CMK (cell line): ENCODE data around the gene SPTBN1.

ENCODE experiments used
- DNase-seq: peaks from one replicate; pipeline ENCODE4 v3.0.0-alpha.2; 2010; ENCODE audit warnings: low read depth

SPTBN1 gene

GRCh38 chr2:54455563-54456361, at the start of gene SPTBN1:
Gene SPTBN1 (plus strand): TSS chr2:54456327. CDS start chr2:54526419, 70,092 bp downstream.
- DNase-seq: peak; percentile 48

GRCh38 chr2:54407693-54408092, 48.4 kb upstream of the SPTBN1 start:
- DNase-seq: no peak

- DNase-seq: no peak
Measured at GRCh38 chr2:54408288-54408687, 47.8 kb upstream of the SPTBN1 start.

GRCh38 chr2:54409752-54410151, 46.4 kb upstream of the SPTBN1 start:
- no peak for DNase-seq

- no peak for DNase-seq
Measured at GRCh38 chr2:54411801-54412354, 44.2 kb upstream of the SPTBN1 start.

GRCh38 chr2:54416166-54416813, 39.8 kb upstream of the SPTBN1 start:
- peak; percentile 66 for DNase-seq

- no peak for DNase-seq
Measured at GRCh38 chr2:54416938-54417337, 39.2 kb upstream of the SPTBN1 start.

GRCh38 chr2:54417577-54417976, 38.5 kb upstream of the SPTBN1 start:
- DNase-seq: no peak

GRCh38 chr2:54419388-54419787, 36.7 kb upstream of the SPTBN1 start:
- no peak for DNase-seq

- DNase-seq: no peak
Measured at GRCh38 chr2:54419855-54420523, 36.1 kb upstream of the SPTBN1 start.

GRCh38 chr2:54420524-54421172, 35.5 kb upstream of the SPTBN1 start:
- no peak for DNase-seq

- DNase-seq: no peak
Measured at GRCh38 chr2:54422072-54422581, 34.0 kb upstream of the SPTBN1 start.

- DNase-seq: no peak
Measured at GRCh38 chr2:54423213-54423612, 32.9 kb upstream of the SPTBN1 start.

- DNase-seq: no peak
Measured at GRCh38 chr2:54424555-54425163, 31.5 kb upstream of the SPTBN1 start.

GRCh38 chr2:54428108-54428831, 27.9 kb upstream of the SPTBN1 start:
- no peak for DNase-seq

- no peak for DNase-seq
Measured at GRCh38 chr2:54429054-54429453, 27.1 kb upstream of the SPTBN1 start.

GRCh38 chr2:54429811-54430551, 26.1 kb upstream of the SPTBN1 start:
- DNase-seq: peak; percentile 100

GRCh38 chr2:54430649-54431048, 25.5 kb upstream of the SPTBN1 start:
- DNase-seq: no peak

GRCh38 chr2:54432251-54433015, 23.7 kb upstream of the SPTBN1 start:
- DNase-seq: no peak
